T1000 (cell line): ENCODE measurements around the gene TNIK.
"Not testable (repeated sequence)": the region's sequence is repeated elsewhere in the genome, so short reads cannot be mapped to it uniquely, and the experiment has no call there.

Source experiments
- DNase-seq: peaks from one replicate; lab custom pipeline; 2025; ENCODE audit warnings: mixed read lengths; lab: John Stamatoyannopoulos, UW

The TNIK gene

GRCh38 chr3:171384101-171384891, 75.9 kb downstream of the TNIK start:
- no peak for DNase-seq

- DNase-seq: no peak
Measured at GRCh38 chr3:171383206-171384018, 76.8 kb downstream of the TNIK start.

- not testable (repeated sequence) for DNase-seq
Measured at GRCh38 chr3:171382347-171382746, 77.9 kb downstream of the TNIK start.

- no peak for DNase-seq
Measured at GRCh38 chr3:171380711-171381425, 79.3 kb downstream of the TNIK start.

- DNase-seq: no peak
Measured at GRCh38 chr3:171379961-171380483, 80.2 kb downstream of the TNIK start.

- no peak for DNase-seq
Measured at GRCh38 chr3:171379281-171379680, 80.9 kb downstream of the TNIK start.

GRCh38 chr3:171378586-171378985, 81.6 kb downstream of the TNIK start:
- no peak for DNase-seq

GRCh38 chr3:171377859-171378258, 82.3 kb downstream of the TNIK start:
- no peak for DNase-seq

- no peak for DNase-seq
Measured at GRCh38 chr3:171376596-171376947, 83.6 kb downstream of the TNIK start.

GRCh38 chr3:171375666-171376595, 84.3 kb downstream of the TNIK start:
- DNase-seq: no peak

GRCh38 chr3:171374661-171375285, 85.4 kb downstream of the TNIK start:
- no peak for DNase-seq

GRCh38 chr3:171374260-171374659, 85.9 kb downstream of the TNIK start:
- no peak for DNase-seq

- DNase-seq: no peak
Measured at GRCh38 chr3:171373711-171374110, 86.5 kb downstream of the TNIK start.

- DNase-seq: no peak
Measured at GRCh38 chr3:171372694-171373093, 87.5 kb downstream of the TNIK start.

- no peak for DNase-seq
Measured at GRCh38 chr3:171371354-171371753, 88.9 kb downstream of the TNIK start.

GRCh38 chr3:171369156-171369555, 91.0 kb downstream of the TNIK start:
- no peak for DNase-seq

GRCh38 chr3:171366738-171367137, 93.5 kb downstream of the TNIK start:
- DNase-seq: not testable (repeated sequence)

GRCh38 chr3:171366043-171366442, 94.2 kb downstream of the TNIK start:
- no peak for DNase-seq

- no peak for DNase-seq
Measured at GRCh38 chr3:171365489-171365888, 94.7 kb downstream of the TNIK start.

GRCh38 chr3:171364500-171364899, 95.7 kb downstream of the TNIK start:
- no peak for DNase-seq

GRCh38 chr3:171363202-171363601, 97.0 kb downstream of the TNIK start:
- DNase-seq: no peak
